H9 (cell line): Measurements from ENCODE around the gene CPM. TPM values are rescaled to one million over a fixed set of nuclear protein-coding genes. Genes with fewer than 3 reads are reported as not detected.

ENCODE experiments used
- DNase-seq: peaks from one replicate; pipeline ENCODE4 v3.0.0-alpha.2; 2017
- H2AFZ ChIP-seq: one replicate; pipeline ENCODE4 v1.6.1; 2013; ENCODE audit warnings: mild to moderate bottlenecking, low read length, control low read depth, moderate library complexity
- H2AK5ac ChIP-seq: 2 replicates; pipeline ENCODE4 v1.6.1; 2013; ENCODE audit warnings: low read length, control low read depth, mixed read lengths; ENCODE audit not compliant: insufficient read length
- H2BK120ac ChIP-seq: one replicate; pipeline ENCODE4 v1.6.1; 2013; ENCODE audit warnings: low read depth, mild to moderate bottlenecking, low read length, control low read depth, inconsistent platforms; ENCODE audit not compliant: poor library complexity, severe bottlenecking
- H2BK12ac ChIP-seq: 2 replicates; pipeline ENCODE4 v1.6.1; 2013; ENCODE audit warnings: low read length, control low read depth, mixed read lengths, low read depth; ENCODE audit not compliant: insufficient read length
- H2BK15ac ChIP-seq: 2 replicates; pipeline ENCODE4 v1.6.1; 2013; ENCODE audit warnings: low read depth, low read length, control low read depth
- H2BK20ac ChIP-seq: one replicate; pipeline ENCODE4 v1.6.1; 2013; ENCODE audit warnings: low read depth, mild to moderate bottlenecking, low read length, control low read depth, inconsistent platforms; ENCODE audit not compliant: poor library complexity, severe bottlenecking
- H2BK5ac ChIP-seq: 2 replicates; pipeline ENCODE4 v1.6.1; 2013; ENCODE audit warnings: low read length, control low read depth, mixed read lengths; ENCODE audit not compliant: insufficient read length
- H3K14ac ChIP-seq: 2 replicates; pipeline ENCODE4 v1.6.1; 2013; ENCODE audit warnings: low read length, control low read depth; ENCODE audit not compliant: insufficient read depth
- H3K18ac ChIP-seq: 2 replicates; pipeline ENCODE4 v1.6.1; 2013; ENCODE audit warnings: low read depth, mild to moderate bottlenecking, mixed read lengths, low read length, control low read depth; ENCODE audit not compliant: insufficient read length
- H3K23ac ChIP-seq: 2 replicates; pipeline ENCODE4 v1.6.1; 2013; ENCODE audit warnings: low read length, control low read depth, mixed read lengths, low read depth; ENCODE audit not compliant: insufficient read length
- H3K23me2 ChIP-seq: 2 replicates; pipeline ENCODE4 v1.6.1; 2013; ENCODE audit warnings: low read depth, mild to moderate bottlenecking, mixed read lengths, low read length, control low read depth; ENCODE audit not compliant: insufficient read length, poor library complexity, severe bottlenecking
- H3K27ac ChIP-seq: 2 replicates; pipeline ENCODE4 v1.5.1; 2013; ENCODE audit warnings: low read length, control low read depth, mixed read lengths, low read depth; ENCODE audit not compliant: insufficient read length
- H3K27me3 ChIP-seq: 2 replicates; pipeline ENCODE4 v1.6.1; 2013; ENCODE audit warnings: low read length, control low read depth, inconsistent platforms; ENCODE audit not compliant: insufficient read depth
- H3K4ac ChIP-seq: 2 replicates; pipeline ENCODE4 v1.6.1; 2013; ENCODE audit warnings: low read depth, mild to moderate bottlenecking, control low read depth, inconsistent platforms, low read length, moderate library complexity
- H3K4me1 ChIP-seq: 2 replicates; pipeline ENCODE4 v1.6.1; 2013; ENCODE audit warnings: low read length, control low read depth, inconsistent platforms; ENCODE audit not compliant: insufficient read depth
- H3K4me2 ChIP-seq: 2 replicates; pipeline ENCODE4 v1.6.1; 2013; ENCODE audit warnings: low read length, control low read depth, mixed read lengths; ENCODE audit not compliant: insufficient read length, insufficient read depth
- H3K56ac ChIP-seq: 2 replicates; pipeline ENCODE4 v1.6.1; 2013; ENCODE audit warnings: low read depth, mild to moderate bottlenecking, mixed read lengths, low read length, control low read depth; ENCODE audit not compliant: insufficient read length
- H3K79me1 ChIP-seq: 2 replicates; pipeline ENCODE4 v1.6.1; 2013; ENCODE audit warnings: low read depth, mild to moderate bottlenecking, moderate library complexity, low read length, control low read depth, inconsistent platforms; ENCODE audit not compliant: insufficient read depth, poor library complexity, severe bottlenecking
- H3K79me2 ChIP-seq: 2 replicates; pipeline ENCODE4 v1.6.1; 2013; ENCODE audit warnings: low read length, control low read depth, inconsistent platforms; ENCODE audit not compliant: insufficient read depth
- H3K9ac ChIP-seq: 2 replicates; pipeline ENCODE4 v1.6.1; 2013; ENCODE audit warnings: low read length, control low read depth, mixed read lengths; ENCODE audit not compliant: insufficient read length; ENCODE audit errors: extremely low read depth
- H3K9me3 ChIP-seq: one replicate; pipeline ENCODE4 v1.6.1; 2013; ENCODE audit warnings: low read depth, low read length, inconsistent platforms; ENCODE audit not compliant: control insufficient read depth
- H3T11ph ChIP-seq: one replicate; pipeline ENCODE4 v1.6.1; 2013; ENCODE audit warnings: mild to moderate bottlenecking, low read length, control low read depth, inconsistent platforms
- H4K20me1 ChIP-seq: one replicate; pipeline ENCODE4 v1.6.1; 2013; ENCODE audit not compliant: control insufficient read depth, insufficient read length, insufficient read depth
- H4K5ac ChIP-seq: 2 replicates; pipeline ENCODE4 v1.6.1; 2013; ENCODE audit warnings: low read depth, mild to moderate bottlenecking, mixed read lengths, low read length, control low read depth; ENCODE audit not compliant: insufficient read length
- H4K8ac ChIP-seq: replicated peaks from 2 replicates; pipeline ENCODE4 v1.6.1; 2013; ENCODE audit warnings: low read length, control low read depth, mixed read lengths, low read depth; ENCODE audit not compliant: insufficient read length
- H4K91ac ChIP-seq: 2 replicates; pipeline ENCODE4 v1.6.1; 2013; ENCODE audit warnings: low read depth, mild to moderate bottlenecking, moderate library complexity, mixed read lengths, low read length, control low read depth; ENCODE audit not compliant: insufficient read length
- H3K27ac Mint-ChIP-seq, 3 experiments: 2 replicates in 2 of 3; 3 replicates in 1 of 3; pipeline ENCODE4 v1.8.0; 2020 to 2021; ENCODE audit warnings: mixed read lengths in 3 of 3, mild to moderate bottlenecking in 1 of 3, moderate library complexity in 1 of 3
- H3K27me3 Mint-ChIP-seq: 2 replicates; pipeline ENCODE4 v1.8.0; 2021; ENCODE audit warnings: low read depth, mild to moderate bottlenecking, moderate library complexity, mixed read lengths
- H3K36me3 Mint-ChIP-seq, 3 experiments: 2 replicates in 2 of 3; 3 replicates in 1 of 3; pipeline ENCODE4 v1.8.0; 2020 to 2021; ENCODE audit warnings: low read depth in 3 of 3, mixed read lengths in 3 of 3; ENCODE audit not compliant: insufficient read depth in 1 of 3
- H3K4me1 Mint-ChIP-seq, 2 experiments: 2 replicates each; pipeline ENCODE4 v1.8.0; 2020; ENCODE audit warnings: mixed read lengths in 2 of 2
- H3K4me3 Mint-ChIP-seq, 2 experiments: 2 replicates in 1 of 2; 3 replicates in 1 of 2; pipeline ENCODE4 v1.8.0; 2020 to 2021; ENCODE audit warnings: mild to moderate bottlenecking in 2 of 2, mixed read lengths in 2 of 2, moderate library complexity in 1 of 2
- H3K9me3 Mint-ChIP-seq, 2 experiments: 2 replicates in 1 of 2; 3 replicates in 1 of 2; pipeline ENCODE4 v1.8.0; 2020; ENCODE audit warnings: mild to moderate bottlenecking in 2 of 2, mixed read lengths in 2 of 2, moderate library complexity in 1 of 2
- WGBS: extraction: QIAGEN DNeasy Blood & Tissue Kit; methylation state at CpG from one replicate; pipeline ENCODE4 v1.1.7; 2013; ENCODE audit warnings: missing lambda C conversion rate, low lambda C conversion rate, mixed read lengths; ENCODE audit not compliant: insufficient read length; ENCODE audit errors: extremely low coverage; 5-methylcytosine and 5-hydroxymethylcytosine counted together
- total RNA-seq: library from RNA; stranded (reverse); gene quantifications from 2 replicates; pipeline ENCODE4 v1.2.1, GENCODE V29; 2021
- TF ChIP-seq, protein P1 (sequence below): fragments of 200-600 bp; sonication (generic); conservative IDR thresholded peaks from 3 replicates; pipeline ENCODE4 v1.8.0; 2021; ENCODE audit warnings: antibody characterized with exemption, mild to moderate bottlenecking

The CPM gene
- total RNA-seq, 1 experiment from 2014 or later, result 1.2 TPM

DNA sequence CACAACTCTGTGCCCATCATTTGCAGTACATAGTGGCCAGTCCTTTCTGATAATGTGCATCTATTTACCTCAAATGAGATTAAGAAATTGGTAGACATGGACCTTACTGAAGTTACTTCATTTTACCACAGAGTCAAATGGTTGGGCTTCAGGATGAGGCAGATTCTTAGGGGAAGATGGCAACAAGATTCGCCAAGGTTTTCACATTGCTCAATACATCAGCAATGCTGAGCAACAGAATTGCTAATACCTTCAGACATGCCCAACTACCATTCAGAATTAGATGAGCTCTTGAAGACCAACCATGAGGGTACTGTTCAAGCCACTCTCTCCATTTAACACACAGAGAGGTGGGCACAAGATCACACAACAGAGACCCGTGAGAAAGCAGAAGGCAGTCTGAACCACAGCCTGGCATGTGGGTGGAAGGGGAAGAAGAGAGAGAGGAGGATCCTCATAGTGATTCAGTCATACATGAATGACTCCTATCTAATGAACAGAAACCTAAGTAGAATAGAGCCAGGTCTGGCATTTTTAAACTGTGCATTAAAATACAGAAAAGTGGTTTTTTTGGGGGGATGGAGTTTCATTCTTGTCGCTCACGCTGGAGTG is 28.5 kb downstream of the CPM start:
- H3K4me1 ChIP-seq, result no peaks in the 10 kb centered on the region
- H3K9me3 ChIP-seq, result no peaks in the 10 kb centered on the region
- H3K79me1 ChIP-seq, result no peaks in the 10 kb centered on the region
- no peak overlapping the region for H2BK120ac ChIP-seq
- no peak overlapping the region for H2AK5ac ChIP-seq
- no peaks in the 10 kb centered on the region; the same call in 1 of the 2 replicates for H3K27me3 ChIP-seq
- H3K4ac ChIP-seq, result no peak overlapping the region
- no CpG with 5 or more reads among the region's 4 CpGs for WGBS
- H3K27ac ChIP-seq, result no peak overlapping the region
- no peak overlapping the region for H4K91ac ChIP-seq
- H4K5ac ChIP-seq, result no peak overlapping the region
- H3K9ac ChIP-seq, result no peak overlapping the region
- no peak overlapping the region for H3K23ac ChIP-seq
- Mint-ChIP-seq H3K9me3 (no peaks in the 10 kb centered on the region), H3K36me3 (no peaks in the 10 kb centered on the region; a peak in 1 of 7 replicates), H3K27me3 (no peaks in the 10 kb centered on the region; the same call in 1 of the 2 replicates), H3K4me1 (peaks cover 6 to 11% of the 10 kb centered on the region in 2 experiments), H3K4me3 (no peak overlapping the region), H3K27ac (no peak overlapping the region)
- H3K18ac ChIP-seq, result no peak overlapping the region
- H2BK5ac ChIP-seq, result no peak overlapping the region
- H2BK15ac ChIP-seq, result no peak overlapping the region
- no peak overlapping the region for H2BK12ac ChIP-seq
- H4K8ac ChIP-seq, result no peak overlapping the region
- no peak overlapping the region for H3K4me2 ChIP-seq
- no peak overlapping the region for H3T11ph ChIP-seq
- no peaks in the 10 kb centered on the region for H4K20me1 ChIP-seq
- no peak overlapping the region for H3K56ac ChIP-seq
- no peak overlapping the region for H3K14ac ChIP-seq
- no peak overlapping the region for H2AFZ ChIP-seq
- H3K79me2 ChIP-seq, result no peaks in the 10 kb centered on the region; the same call in 1 of the 2 replicates
- H3K23me2 ChIP-seq, result no peaks in the 10 kb centered on the region
- H2BK20ac ChIP-seq, result no peak overlapping the region
- TF ChIP-seq, protein P1, sequence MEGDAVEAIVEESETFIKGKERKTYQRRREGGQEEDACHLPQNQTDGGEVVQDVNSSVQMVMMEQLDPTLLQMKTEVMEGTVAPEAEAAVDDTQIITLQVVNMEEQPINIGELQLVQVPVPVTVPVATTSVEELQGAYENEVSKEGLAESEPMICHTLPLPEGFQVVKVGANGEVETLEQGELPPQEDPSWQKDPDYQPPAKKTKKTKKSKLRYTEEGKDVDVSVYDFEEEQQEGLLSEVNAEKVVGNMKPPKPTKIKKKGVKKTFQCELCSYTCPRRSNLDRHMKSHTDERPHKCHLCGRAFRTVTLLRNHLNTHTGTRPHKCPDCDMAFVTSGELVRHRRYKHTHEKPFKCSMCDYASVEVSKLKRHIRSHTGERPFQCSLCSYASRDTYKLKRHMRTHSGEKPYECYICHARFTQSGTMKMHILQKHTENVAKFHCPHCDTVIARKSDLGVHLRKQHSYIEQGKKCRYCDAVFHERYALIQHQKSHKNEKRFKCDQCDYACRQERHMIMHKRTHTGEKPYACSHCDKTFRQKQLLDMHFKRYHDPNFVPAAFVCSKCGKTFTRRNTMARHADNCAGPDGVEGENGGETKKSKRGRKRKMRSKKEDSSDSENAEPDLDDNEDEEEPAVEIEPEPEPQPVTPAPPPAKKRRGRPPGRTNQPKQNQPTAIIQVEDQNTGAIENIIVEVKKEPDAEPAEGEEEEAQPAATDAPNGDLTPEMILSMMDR, result no peak
- no peak for DNase-seq
